H1 (cell line): ENCODE data around the gene AIM2. TPM values are rescaled to one million over a fixed set of nuclear protein-coding genes. Genes with fewer than 3 reads are reported as not detected.

ENCODE experiments used
- CTCF ChIA-PET: fragments of 300-600 bp; sonication (Branson Sonifier 250); formaldehyde crosslinking; loops from one replicate; lab custom pipeline; 2021; ENCODE audit not compliant: partially characterized antibody; lab: Charles Lee
- POLR2A ChIA-PET: fragments of 300-600 bp; sonication (Branson Sonifier 250); formaldehyde crosslinking; loops from one replicate; lab custom pipeline; 2021; ENCODE audit warnings: inconsistent platforms; ENCODE audit not compliant: partially characterized antibody; lab: Charles Lee
- DNase-seq, 2 experiments: peaks; one replicate each; pipeline versions ENCODE4 v3.0.0 to v3.0.0-alpha.2; 2010 to 2022; ENCODE audit warnings: low spot score in 2 of 2, low read depth in 1 of 2, mixed read lengths in 1 of 2
- FAIRE-seq: peaks from 2 replicates; lab custom pipeline; 2011; peaks lifted over from hg19 to GRCh38; lab: Jason Lieb, UNC
- H2AFZ ChIP-seq: 2 replicates; pipeline ENCODE4 v1.8.1; 2012; ENCODE audit warnings: low read length, inconsistent platforms
- H2AK5ac ChIP-seq: 2 replicates; pipeline ENCODE4 v1.6.1; 2013; ENCODE audit warnings: low read depth, low read length
- H2BK120ac ChIP-seq: replicated peaks from 2 replicates; pipeline ENCODE3; 2013; ENCODE audit warnings: low read depth, low read length, inconsistent platforms
- H2BK12ac ChIP-seq: 2 replicates; pipeline ENCODE4 v1.6.1; 2013; ENCODE audit warnings: low read depth, low read length
- H2BK15ac ChIP-seq: 2 replicates; pipeline ENCODE4 v1.6.1; 2013; ENCODE audit warnings: low read length
- H2BK20ac ChIP-seq: 2 replicates; pipeline ENCODE4 v1.6.1; 2013; ENCODE audit warnings: low read length
- H2BK5ac ChIP-seq: 2 replicates; pipeline ENCODE4 v1.6.1; 2013; ENCODE audit warnings: low read depth, low read length
- H3K14ac ChIP-seq: 2 replicates; pipeline ENCODE4 v1.6.1; 2013; ENCODE audit warnings: inconsistent platforms; ENCODE audit not compliant: insufficient read length
- H3K18ac ChIP-seq: 2 replicates; pipeline ENCODE4 v1.6.1; 2013; ENCODE audit warnings: low read length; ENCODE audit errors: extremely low read depth
- H3K23ac ChIP-seq: 2 replicates; pipeline ENCODE4 v1.6.1; 2013; ENCODE audit warnings: inconsistent platforms; ENCODE audit not compliant: insufficient read length
- H3K23me2 ChIP-seq: 2 replicates; pipeline ENCODE4 v1.6.1; 2013; ENCODE audit warnings: low read depth, low read length
- H3K27ac ChIP-seq: 2 replicates; pipeline ENCODE4 v1.6.1; 2011; ENCODE audit warnings: low read depth, low read length, inconsistent platforms
- H3K27me3 ChIP-seq, 4 experiments: replicated peaks in 1 of 4; 1 replicate in 1 of 4; 2 replicates in 3 of 4; pipeline versions ENCODE4 v1.6.1 to v1.8.1; 2011 to 2013; ENCODE audit warnings: low read length in 3 of 4, mild to moderate bottlenecking in 3 of 4, inconsistent platforms in 2 of 4, mixed read lengths in 2 of 4, moderate library complexity in 1 of 4; ENCODE audit not compliant: control insufficient read depth in 3 of 4, insufficient read depth in 3 of 4; ENCODE audit errors: extremely low read depth in 1 of 4
- H3K36me3 ChIP-seq, 4 experiments: 2 replicates each; pipeline versions ENCODE4 v1.6.1 to v1.8.1; 2011 to 2013; ENCODE audit warnings: mild to moderate bottlenecking in 4 of 4, low read length in 3 of 4, moderate library complexity in 2 of 4, control low read depth in 1 of 4, inconsistent platforms in 1 of 4; ENCODE audit not compliant: insufficient read depth in 4 of 4, control insufficient read depth in 2 of 4
- H3K4ac ChIP-seq: replicated peaks from 2 replicates; pipeline ENCODE3; 2013; ENCODE audit warnings: low read length, low read depth, mixed read lengths, inconsistent platforms; ENCODE audit not compliant: insufficient read length
- H3K4me1 ChIP-seq, 4 experiments: replicated peaks in 1 of 4; 1 replicate in 1 of 4; 2 replicates in 3 of 4; pipeline versions ENCODE4 v1.6.1 to v1.8.1; 2011 to 2013; ENCODE audit warnings: low read length in 3 of 4, inconsistent platforms in 2 of 4, mixed read lengths in 1 of 4; ENCODE audit not compliant: insufficient read depth in 4 of 4, control insufficient read depth in 3 of 4
- H3K4me2 ChIP-seq, 2 experiments: 2 replicates each; pipeline versions ENCODE4 v1.6.1 to v1.8.1; 2011 to 2013; ENCODE audit warnings: low read depth in 2 of 2, low read length in 2 of 2, control low read depth in 1 of 2, inconsistent platforms in 1 of 2, mild to moderate bottlenecking in 1 of 2; ENCODE audit not compliant: insufficient read depth in 1 of 2
- H3K4me3 ChIP-seq, 4 experiments: fragments of 200-600, 300-600 bp in 1 of 4; sonication (generic), shearing (Covaris generic), sonication (Bioruptor Twin) in 1 of 4; 2 replicates each; pipeline versions ENCODE4 v1.5.1 to v1.8.1; 2011 to 2016; ENCODE audit warnings: low read length in 4 of 4, low read depth in 3 of 4, control low read depth in 2 of 4, inconsistent platforms in 2 of 4, mild to moderate bottlenecking in 2 of 4, mixed read lengths in 1 of 4, moderate library complexity in 1 of 4; ENCODE audit not compliant: insufficient read depth in 2 of 4; ENCODE audit errors: extremely low read depth in 1 of 4
- H3K56ac ChIP-seq: replicated peaks from 2 replicates; pipeline ENCODE3; 2013; ENCODE audit warnings: low read depth, mild to moderate bottlenecking, mixed read lengths, low read length, inconsistent platforms; ENCODE audit not compliant: insufficient read length
- H3K79me1 ChIP-seq: 2 replicates; pipeline ENCODE4 v1.6.1; 2013; ENCODE audit warnings: low read depth, low read length, control low read depth
- H3K79me2 ChIP-seq, 2 experiments: 2 replicates each; pipeline versions ENCODE4 v1.6.1 to v1.8.1; 2012 to 2013; ENCODE audit warnings: low read length in 2 of 2, mild to moderate bottlenecking in 2 of 2, inconsistent platforms in 1 of 2; ENCODE audit not compliant: insufficient read depth in 2 of 2, control insufficient read depth in 1 of 2
- H3K9ac ChIP-seq, 4 experiments: replicated peaks in 1 of 4; 1 replicate in 1 of 4; 2 replicates in 3 of 4; pipeline versions ENCODE4 v1.6.1 to v1.8.1; 2011 to 2013; ENCODE audit warnings: low read depth in 3 of 4, low read length in 3 of 4, control low read depth in 2 of 4, mild to moderate bottlenecking in 2 of 4, moderate library complexity in 2 of 4, inconsistent platforms in 1 of 4; ENCODE audit errors: extremely low read depth in 1 of 4
- H3K9me3 ChIP-seq, 2 experiments: 2 replicates each; pipeline versions ENCODE4 v1.6.1 to v1.8.1; 2012 to 2013; ENCODE audit warnings: mild to moderate bottlenecking in 2 of 2, moderate library complexity in 2 of 2, control low read depth in 1 of 2, inconsistent platforms in 1 of 2, low read depth in 1 of 2, low read length in 1 of 2, mixed read lengths in 1 of 2; ENCODE audit not compliant: insufficient read depth in 2 of 2
- H4K20me1 ChIP-seq, 2 experiments: replicated peaks in 1 of 2; 2 replicates each; pipeline versions ENCODE3 to v1.8.1; 2011 to 2013; ENCODE audit warnings: inconsistent platforms in 2 of 2, low read length in 2 of 2, mild to moderate bottlenecking in 1 of 2; ENCODE audit not compliant: insufficient read depth in 2 of 2, control insufficient read depth in 1 of 2
- H4K5ac ChIP-seq: 2 replicates; pipeline ENCODE4 v1.6.1; 2013; ENCODE audit warnings: low read length, low read depth, mixed read lengths, inconsistent platforms; ENCODE audit not compliant: insufficient read length
- H4K8ac ChIP-seq: 2 replicates; pipeline ENCODE4 v1.8.0; 2013; ENCODE audit warnings: mild to moderate bottlenecking, moderate library complexity, low read length, inconsistent platforms; ENCODE audit not compliant: insufficient read depth; ENCODE audit errors: extremely low read depth
- H4K91ac ChIP-seq: replicated peaks from 2 replicates; pipeline ENCODE3; 2013; ENCODE audit warnings: low read length, mixed read lengths, inconsistent platforms; ENCODE audit not compliant: insufficient read length
- BRCA1 ChIP-seq: IDR thresholded peaks from 2 replicates; pipeline ENCODE4 v1.6.1; 2012; ENCODE audit warnings: low read depth, low read length, improper control_type of control experiment
- EGR1 ChIP-seq: IDR thresholded peaks from 2 replicates; pipeline ENCODE4 v1.6.1; 2011; ENCODE audit warnings: low read depth, low read length, borderline replicate concordance
- JUND ChIP-seq: IDR thresholded peaks from 2 replicates; pipeline ENCODE4 v1.6.1; 2011; ENCODE audit warnings: mild to moderate bottlenecking, improper control_type of control experiment, low read length
- PHF8 ChIP-seq: fragments of 200-600 bp; sonication (generic); conservative IDR thresholded peaks from 2 replicates; pipeline ENCODE4 v1.7.1; 2012; ENCODE audit warnings: low read depth, mild to moderate bottlenecking, inconsistent platforms, low read length, moderate library complexity
- POLR2AphosphoS5 ChIP-seq: IDR thresholded peaks from 2 replicates; pipeline ENCODE4 v1.6.1; 2011; ENCODE audit warnings: low read depth, low read length
- RAD21 ChIP-seq, 2 experiments: IDR thresholded peaks in 1 of 2; conservative IDR thresholded peaks in 1 of 2; 2 replicates each; pipeline ENCODE4 v1.6.1; 2011; ENCODE audit warnings: low read depth in 2 of 2, low read length in 2 of 2, improper control_type of control experiment in 1 of 2, inconsistent platforms in 1 of 2, mild to moderate bottlenecking in 1 of 2, moderate library complexity in 1 of 2
- RBBP5 ChIP-seq: IDR thresholded peaks from 2 replicates; pipeline ENCODE4 v1.7.1; 2012; ENCODE audit warnings: low read depth, mild to moderate bottlenecking, inconsistent platforms, low read length, moderate library complexity, borderline replicate concordance
- SAP30 ChIP-seq: fragments of 300-600 bp; sonication (generic); IDR thresholded peaks from 2 replicates; pipeline ENCODE4 v1.7.1; 2012; ENCODE audit warnings: low read length, moderate library complexity, mild to moderate bottlenecking, inconsistent platforms; ENCODE audit not compliant: insufficient read depth, insufficient replicate concordance
- SIRT6 ChIP-seq: IDR thresholded peaks from one replicate; pipeline ENCODE4 v1.7.1; 2012; ENCODE audit warnings: low read length, inconsistent platforms
- SP2 ChIP-seq: IDR thresholded peaks from 2 replicates; pipeline ENCODE4 v1.6.1; 2012; ENCODE audit warnings: mild to moderate bottlenecking, low read length, inconsistent platforms
- SRF ChIP-seq: IDR thresholded peaks from 2 replicates; pipeline ENCODE4 v1.6.1; 2011; ENCODE audit warnings: mild to moderate bottlenecking, low read depth, low read length, moderate library complexity
- TAF1 ChIP-seq: IDR thresholded peaks from 2 replicates; pipeline ENCODE4 v1.6.1; 2011; ENCODE audit warnings: mild to moderate bottlenecking, low read depth, low read length
- TCF12 ChIP-seq: IDR thresholded peaks from 2 replicates; pipeline ENCODE4 v1.6.1; 2011; ENCODE audit warnings: low read depth, mild to moderate bottlenecking, low read length
- TEAD4 ChIP-seq: IDR thresholded peaks from 2 replicates; pipeline ENCODE4 v1.6.1; 2012; ENCODE audit warnings: low read depth, low read length, inconsistent platforms, mixed read lengths
- WGBS, 2 experiments: shearing (Covaris generic) in 1 of 2; methylation state at CpG; one replicate each; pipeline versions ENCODE4 v1.1.6 to v1.1.7; 2013 to 2015; ENCODE audit warnings: low lambda C conversion rate in 2 of 2, mixed read lengths in 2 of 2, inconsistent platforms in 1 of 2, low coverage in 1 of 2, missing lambda C conversion rate in 1 of 2; ENCODE audit not compliant: insufficient replicate concordance in 2 of 2, insufficient coverage in 1 of 2, insufficient read length in 1 of 2; ENCODE audit errors: extremely low coverage in 1 of 2, missing lambda C conversion rate in 1 of 2; 5-methylcytosine and 5-hydroxymethylcytosine counted together
- polyA plus RNA-seq, 7 experiments: library from polyadenylated mRNA; depleted of rRNA in 3 of 7; stranded (reverse) in 5 of 7; unstranded in 2 of 7; fragments of >200 nt in 5 of 7; fragments of 200-250 nt in 2 of 7; gene quantifications; 1 replicate in 5 of 7; 2 replicates in 1 of 7; 4 replicates in 1 of 7; pipeline versions ENCODE4 v1.2.1 to v1.2.3, GENCODE V29; 2011 to 2013; ENCODE audit warnings: missing spikeins in 2 of 7, mixed read lengths in 2 of 7
- total RNA-seq: library from RNA; stranded (reverse); fragmentation: NEBNext Ultra II Directional; extraction: Animal tissue kit (Norgen Biotek cat#: 25700); gene quantifications from 2 replicates; pipeline ENCODE4 v1.2.1, GENCODE V29; 2021
- TF ChIP-seq, protein P1 (sequence below): IDR thresholded peaks from 2 replicates; pipeline ENCODE4 v1.6.1; 2011; ENCODE audit warnings: low read depth, mild to moderate bottlenecking, low read length; ENCODE audit not compliant: insufficient read depth

AIM2 gene
- total and polyA plus RNA-seq, 2 of the 8 experiments (the other 6 are each of a cell fraction or from before 2014, with no cell fraction given), result 0.21 to 2.1 TPM

- WGBS, 2 experiments, result 96% methylated on average over 7 of the region's 7 CpGs; no CpG with 5 or more reads in 1 of the 2 experiments
- Histone ChIP-seq H3K4ac (no peak overlapping the region), H3K18ac (no peak overlapping the region), H2BK120ac (no peak overlapping the region), H3K56ac (no peak overlapping the region), H3K27me3 (no peaks in the 10 kb centered on the region), H3K14ac (no peak overlapping the region), H3K36me3 (no peaks in the 10 kb centered on the region), H4K20me1 (no peaks in the 10 kb centered on the region), H4K5ac (no peak overlapping the region), H2AK5ac (no peak overlapping the region), H2BK15ac (no peak overlapping the region), H3K27ac (no peak overlapping the region), H2BK12ac (no peak overlapping the region), H3K79me1 (no peaks in the 10 kb centered on the region), H3K79me2 (no peaks in the 10 kb centered on the region), H2BK5ac (no peak overlapping the region), H3K23me2 (no peaks in the 10 kb centered on the region), H3K4me1 (no peaks in the 10 kb centered on the region), H4K91ac (no peak overlapping the region), H3K23ac (no peak overlapping the region), H3K4me3 (no peak overlapping the region), H2AFZ (no peak overlapping the region), H4K8ac (no peak overlapping the region), H3K4me2 (no peak overlapping the region), H2BK20ac (no peak overlapping the region), H3K9me3 (no peaks in the 10 kb centered on the region), H3K9ac (no peak overlapping the region)
- ChIA-PET POLR2A (no interaction called here), CTCF (no interaction called here)
- FAIRE-seq (no peak), DNase-seq (no peak)
- TF ChIP-seq POLR2AphosphoS5, result no peak
- TF ChIP-seq SAP30, result no peak
- TF ChIP-seq RBBP5, result no peak
- no peak for TF ChIP-seq TEAD4
- TF ChIP-seq BRCA1, result no peak
- TF ChIP-seq, protein P1, sequence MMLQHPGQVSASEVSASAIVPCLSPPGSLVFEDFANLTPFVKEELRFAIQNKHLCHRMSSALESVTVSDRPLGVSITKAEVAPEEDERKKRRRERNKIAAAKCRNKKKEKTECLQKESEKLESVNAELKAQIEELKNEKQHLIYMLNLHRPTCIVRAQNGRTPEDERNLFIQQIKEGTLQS, result no peak
- no peak for TF ChIP-seq SIRT6
- no peak for TF ChIP-seq TAF1
- TF ChIP-seq JUND, result no peak
- no peak for TF ChIP-seq TCF12
- no peak for TF ChIP-seq SRF
- TF ChIP-seq RAD21 (IDR thresholded peaks at IDR 0.05 in 1 of 2, conservative IDR thresholded peaks at IDR 0.05 in 1 of 2; ENCODE audit: low read depth in 2 of 2, low read length in 2 of 2), result no peak
- TF ChIP-seq PHF8, result no peak
- TF ChIP-seq SP2, result no peak
- no peak for TF ChIP-seq EGR1
Measured at GRCh38 chr1:159025043-159025442, 51.5 kb downstream of the AIM2 start.
